Uterus (tissue), 2 donors: ENCODE measurements around the gene RAB6B.

ENCODE experiments used
- POLR2A ChIP-seq, 2 donors: fragments of 450-650 bp; IDR thresholded peaks; one replicate each; pipeline ENCODE4 v1.6.1; 2016; ENCODE audit warnings: antibody characterized with exemption in 2 of 2, mild to moderate bottlenecking in 1 of 2, moderate library complexity in 1 of 2
- TF ChIP-seq, protein P1 (sequence below), 4 experiments: fragments of 200-600 bp in 2 of 4; fragments of 450-650 bp in 2 of 4; sonication (generic) in 2 of 4; IDR thresholded peaks; one replicate each; pipeline ENCODE4 v1.5.1; 2016 to 2019; ENCODE audit warnings: antibody characterized with exemption in 4 of 4, mild to moderate bottlenecking in 2 of 4, moderate library complexity in 1 of 4

DNA sequence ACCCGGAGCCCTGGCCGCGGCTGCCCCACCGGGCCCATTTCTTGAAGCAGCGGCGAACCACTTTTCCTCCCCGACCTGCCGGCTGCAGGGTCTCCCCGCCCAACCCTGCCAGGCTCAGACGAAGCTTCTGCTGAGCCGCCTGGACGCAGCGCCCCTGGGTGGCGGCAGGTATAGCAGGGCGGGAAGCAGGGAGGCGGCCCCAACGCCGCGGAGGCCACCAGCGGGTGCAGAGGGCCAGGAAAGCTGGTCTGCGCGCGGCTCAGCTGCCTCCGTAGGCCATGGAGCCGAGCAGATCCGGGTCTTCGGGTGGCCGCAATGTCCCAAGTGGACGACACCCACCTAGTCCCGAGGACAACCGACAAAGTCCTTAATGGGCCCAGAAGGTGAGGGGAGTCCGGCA, 111.9 kb downstream of the RAB6B start:
- TF ChIP-seq, protein P1, sequence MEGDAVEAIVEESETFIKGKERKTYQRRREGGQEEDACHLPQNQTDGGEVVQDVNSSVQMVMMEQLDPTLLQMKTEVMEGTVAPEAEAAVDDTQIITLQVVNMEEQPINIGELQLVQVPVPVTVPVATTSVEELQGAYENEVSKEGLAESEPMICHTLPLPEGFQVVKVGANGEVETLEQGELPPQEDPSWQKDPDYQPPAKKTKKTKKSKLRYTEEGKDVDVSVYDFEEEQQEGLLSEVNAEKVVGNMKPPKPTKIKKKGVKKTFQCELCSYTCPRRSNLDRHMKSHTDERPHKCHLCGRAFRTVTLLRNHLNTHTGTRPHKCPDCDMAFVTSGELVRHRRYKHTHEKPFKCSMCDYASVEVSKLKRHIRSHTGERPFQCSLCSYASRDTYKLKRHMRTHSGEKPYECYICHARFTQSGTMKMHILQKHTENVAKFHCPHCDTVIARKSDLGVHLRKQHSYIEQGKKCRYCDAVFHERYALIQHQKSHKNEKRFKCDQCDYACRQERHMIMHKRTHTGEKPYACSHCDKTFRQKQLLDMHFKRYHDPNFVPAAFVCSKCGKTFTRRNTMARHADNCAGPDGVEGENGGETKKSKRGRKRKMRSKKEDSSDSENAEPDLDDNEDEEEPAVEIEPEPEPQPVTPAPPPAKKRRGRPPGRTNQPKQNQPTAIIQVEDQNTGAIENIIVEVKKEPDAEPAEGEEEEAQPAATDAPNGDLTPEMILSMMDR (IDR thresholded peaks at IDR 0.05), result no peak
- no peak for TF ChIP-seq POLR2A (IDR thresholded peaks at IDR 0.05)
